Pancreas (tissue), 10 donors: ENCODE data around the gene WDR31. TPM values are rescaled to one million over a fixed set of nuclear protein-coding genes. Genes with fewer than 3 reads are reported as not detected.

Experiments used
- ATAC-seq, 4 donors: fragments of 200-7000 bp; cut with Tn5 transposase; one replicate each; pipeline versions ENCODE4 v1.8.0 to v1.9.1; 2020; ENCODE audit warnings: mild to moderate bottlenecking in 4 of 4, moderate library complexity in 4 of 4
- DNase-seq, 6 donors: peaks; one replicate each; pipeline ENCODE4 v3.0.0-alpha.2; 2020
- FAIRE-seq: peaks from 2 replicates; lab custom pipeline; 2012; peaks lifted over from hg19 to GRCh38; lab: Jason Lieb, UNC
- H3K27ac ChIP-seq, 4 donors: fragments of 200-600 bp; sonication (generic); 1 replicate in 3 of 4; 2 replicates in 1 of 4; pipeline versions ENCODE4 v1.5.0 to v1.8.0; 2020
- H3K27me3 ChIP-seq, 4 donors: fragments of 200-600 bp; one replicate each; pipeline ENCODE4 v1.8.0; 2021
- H3K36me3 ChIP-seq, 3 donors: fragments of 200-600 bp; sonication (generic) in 1 of 3; one replicate each; pipeline versions ENCODE4 v1.5.0 to v1.8.0; 2020 to 2021
- H3K4me1 ChIP-seq, 3 donors: fragments of 200-600 bp; one replicate each; pipeline ENCODE4 v1.8.0; 2021
- H3K4me3 ChIP-seq, 4 donors: fragments of 200-600 bp; sonication (generic) in 2 of 4; one replicate each; pipeline versions ENCODE4 v1.5.0 to v1.8.0; 2020 to 2021
- H3K9me3 ChIP-seq, 4 donors: fragments of 200-600 bp; one replicate each; pipeline ENCODE4 v1.8.0; 2021
- CTCF ChIP-seq, 4 donors: fragments of 200-600 bp; sonication (generic) in 3 of 4; IDR thresholded peaks; one replicate each; pipeline versions ENCODE4 v1.5.0 to v1.8.0; 2021; ENCODE audit warnings: antibody characterized with exemption in 4 of 4
- WGBS, 2 donors: extraction: QIAGEN DNeasy Blood & Tissue Kit; methylation state at CpG; one replicate each; pipeline ENCODE4 v1.1.7; 2013; 5-methylcytosine and 5-hydroxymethylcytosine counted together
- intact Hi-C, 3 donors: fragments of 100-400 bp; cut with DNase I; formaldehyde crosslinking; loops; one replicate each; pipeline versions ENCODE4 v1.11.1 to v1.14.2; 2022
- polyA plus RNA-seq, 2 donors: library from polyadenylated mRNA; stranded (reverse); fragments of 200-250 nt; gene quantifications; one replicate each; pipeline ENCODE4 v1.2.3, GENCODE V29; 2013
- total RNA-seq, 6 donors: library from RNA; stranded (reverse); fragmentation: NEBNext Ultra II Directional in 4 of 6; extraction: Animal tissue kit (Norgen Biotek cat#: 25700) in 4 of 6; gene quantifications; one replicate each; pipeline versions ENCODE4 v1.2.1 to v1.2.4, GENCODE V29; 2021 to 2023
- donor health status: healthy with polysubstance abuse.
- donor health status: DM: no; HTN: no; CAD: no; lungs with moderate emphysema.
- donor health status: DM: no; HTN: no; CAD: no.
- donor health status: control.
- donor health status: control.
- donor health status: Bipolar disorder and iron deficiency.
- donor health status: DM: yes; HTN: yes; CAD: no.
- donor health status: DM: no; HTN: no; CAD: no.
- donor health status: DM: no; HTN: no; CAD: no.
- donor health status: DM: yes; HTN: yes; CAD: no.

WDR31 gene
- total and polyA plus RNA-seq, 8 donors = 1.2 to 4.5 (median 2.7) TPM

GRCh38 chr9:113326230-113326629 lies 13.8 kb downstream of the WDR31 start:
- Histone ChIP-seq H3K4me1 (no peaks in the 10 kb centered on the region), H3K27ac (no peak overlapping the region), H3K4me3 (no peak overlapping the region), H3K36me3 (no peaks in the 10 kb centered on the region), H3K27me3 (no peaks in the 10 kb centered on the region), H3K9me3 (no peaks in the 10 kb centered on the region)
- DNase-seq = no peak
- WGBS, 2 donors = 90 to 99% methylated on average over 4 of the region's 4 CpGs
- intact Hi-C loops = no loop called here
- no peak for ATAC-seq
- FAIRE-seq = no peak
- no peak for TF ChIP-seq CTCF (IDR thresholded peaks at IDR 0.05)

- intact Hi-C loops = no loop called here
- Histone ChIP-seq H3K27ac (no peak overlapping the region), H3K9me3 (no peaks in the 10 kb centered on the region), H3K36me3 (peaks cover 0 to 7% (median 0%) of the 10 kb centered on the region in 3 donors), H3K4me3 (no peak overlapping the region), H3K4me1 (no peaks in the 10 kb centered on the region), H3K27me3 (no peaks in the 10 kb centered on the region)
- FAIRE-seq = no peak
- no peak for ATAC-seq
- no peak for TF ChIP-seq CTCF (IDR thresholded peaks at IDR 0.05)
- 72 to 82% methylated on average over 6 of the region's 6 CpGs for WGBS, 2 donors
- no peak for DNase-seq
Observed at GRCh38 chr9:113322671-113323070, 17.4 kb downstream of the WDR31 start.

- ATAC-seq (no peak), DNase-seq (no peak), FAIRE-seq (no peak)
- peaks cover 0 to 12% (median 0%) of the 10 kb centered on the region in 3 donors for H3K36me3 ChIP-seq
- no peak overlapping the region for H3K4me3 ChIP-seq
- no peaks in the 10 kb centered on the region for H3K4me1 ChIP-seq
- no peaks in the 10 kb centered on the region for H3K27me3 ChIP-seq
- no peak for TF ChIP-seq CTCF (IDR thresholded peaks at IDR 0.05)
- H3K9me3 ChIP-seq = no peaks in the 10 kb centered on the region
- WGBS, 2 donors = 88 to 94% methylated on average over 3 of the region's 3 CpGs
- intact Hi-C loops = no loop called here
- no peak overlapping the region for H3K27ac ChIP-seq
Observed at GRCh38 chr9:113320051-113320450, 20.0 kb downstream of the WDR31 start.

GRCh38 chr9:113319054-113319453 lies 21.0 kb downstream of the WDR31 start:
- H3K27ac ChIP-seq = no peak overlapping the region
- FAIRE-seq (no peak), DNase-seq (no peak), ATAC-seq (no peak)
- no peaks in the 10 kb centered on the region for H3K9me3 ChIP-seq
- H3K36me3 ChIP-seq = peaks cover 0 to 12% (median 0%) of the 10 kb centered on the region in 3 donors
- no peaks in the 10 kb centered on the region for H3K4me1 ChIP-seq
- TF ChIP-seq CTCF (IDR thresholded peaks at IDR 0.05) = no peak
- intact Hi-C loops = loop anchor here in 1 of 3 donors (10.0 kb wide), 1 partner anchor 346 kb away; no protein-coding TSS in a partner anchor
- no peak overlapping the region for H3K4me3 ChIP-seq
- 79 to 85% methylated on average over 2 of the region's 2 CpGs for WGBS, 2 donors
- H3K27me3 ChIP-seq = no peaks in the 10 kb centered on the region

GRCh38 chr9:113317777-113318176 lies 22.3 kb downstream of the WDR31 start:
- Histone ChIP-seq H3K36me3 (peaks cover 0 to 12% (median 0%) of the 10 kb centered on the region in 3 donors), H3K9me3 (no peaks in the 10 kb centered on the region), H3K27me3 (no peaks in the 10 kb centered on the region), H3K4me3 (no peak overlapping the region), H3K4me1 (no peaks in the 10 kb centered on the region), H3K27ac (no peak overlapping the region)
- WGBS, 2 donors = 49 to 58% methylated on average over 2 of the region's 2 CpGs
- intact Hi-C loops = loop anchor here in 1 of 3 donors (10.0 kb wide), 1 partner anchor 347 kb away; no protein-coding TSS in a partner anchor
- no peak for TF ChIP-seq CTCF (IDR thresholded peaks at IDR 0.05)
- FAIRE-seq = no peak
- no peak for DNase-seq
- ATAC-seq = no peak
